NCI-H526 (cell line): ENCODE data around the gene RRP1B.
"Not testable (repeated sequence)": the region's sequence is repeated elsewhere in the genome, so short reads cannot be mapped to it uniquely, and the experiment has no call there.

ENCODE experiments used
- DNase-seq, 2 experiments: peaks; one replicate each; lab custom pipeline; 2025; lab: John Stamatoyannopoulos, UW

The RRP1B gene

GRCh38 chr21:43667191-43667904 lies 8.0 kb downstream of the RRP1B start:
- no peak for DNase-seq

DNA sequence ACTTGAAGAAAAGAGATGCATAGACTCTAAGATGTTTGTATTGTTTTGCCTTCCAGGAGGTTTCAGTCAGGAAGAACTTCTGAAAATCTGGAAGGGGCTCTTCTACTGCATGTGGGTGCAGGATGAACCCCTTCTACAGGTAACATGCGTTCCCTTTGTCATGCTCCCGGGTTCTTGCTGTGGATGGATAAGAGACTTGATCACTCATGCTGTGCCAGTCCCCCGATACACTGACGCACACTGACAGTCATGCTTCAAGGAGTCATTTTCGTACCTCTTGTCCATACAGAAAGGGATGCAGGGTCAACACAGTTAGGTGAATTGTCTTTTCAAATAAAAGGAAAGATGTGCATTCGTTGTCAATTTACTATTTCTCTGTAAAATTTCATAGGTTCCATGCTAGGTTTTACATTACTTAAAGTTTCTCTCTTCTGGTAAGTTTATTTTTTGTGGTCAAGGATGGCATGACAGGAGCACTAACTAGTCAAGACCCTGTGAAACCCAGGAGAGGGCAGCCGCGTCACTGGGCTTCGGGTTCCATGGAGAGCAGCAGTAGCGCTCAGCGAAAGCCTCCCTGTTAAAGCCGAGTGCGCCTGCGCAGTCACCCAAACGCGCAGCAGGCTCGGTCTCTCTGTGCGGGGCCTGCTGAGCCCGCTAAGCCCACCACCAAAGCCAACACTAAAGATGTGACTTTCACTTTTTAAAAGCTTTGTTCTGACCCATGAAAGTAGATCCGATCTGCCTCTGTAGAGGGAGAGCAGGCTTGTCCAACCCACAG lies 10.7 kb downstream of the RRP1B start:
- DNase-seq: no peak

DNA sequence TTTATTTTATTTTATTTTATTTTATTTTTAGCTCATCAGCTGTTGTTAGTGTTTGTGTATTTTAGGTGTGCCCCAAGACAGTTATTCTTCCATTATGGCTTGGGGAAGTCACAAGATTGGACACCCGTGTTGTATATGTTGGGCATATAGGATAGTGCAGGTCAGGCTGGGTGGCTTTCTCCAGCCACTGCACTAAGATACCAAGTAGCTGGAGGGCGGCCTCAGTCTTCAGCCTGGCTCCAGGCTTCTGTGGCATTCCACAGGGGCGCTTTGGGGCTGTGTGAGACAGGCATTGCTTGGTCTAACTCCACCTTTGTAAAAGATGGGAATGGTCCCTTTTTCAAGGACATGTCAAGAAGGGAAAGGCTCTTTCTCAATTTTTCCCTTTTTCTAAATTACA lies 16.5 kb downstream of the RRP1B start:
- DNase-seq: no peak

DNA sequence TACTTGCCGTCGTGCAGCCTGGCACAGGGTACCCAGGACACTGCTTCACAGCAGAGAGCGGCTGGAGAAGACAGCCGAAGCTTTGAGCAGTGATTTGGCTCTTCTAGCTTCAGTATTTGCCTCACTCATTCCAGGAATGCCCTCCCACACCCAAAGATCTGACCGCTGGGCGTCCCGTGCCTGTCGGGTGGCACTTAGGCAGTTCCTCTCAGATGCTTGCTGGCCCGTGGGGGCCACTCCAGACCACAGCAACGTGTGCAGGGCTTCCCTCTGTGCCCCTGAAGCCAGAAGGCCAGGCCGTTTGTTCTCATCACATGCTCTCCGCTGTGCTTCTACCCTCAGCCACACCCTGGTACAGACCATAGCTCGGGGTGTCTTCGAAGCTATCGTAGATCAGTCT lies 17.0 kb downstream of the RRP1B start:
- no peak for DNase-seq

DNA sequence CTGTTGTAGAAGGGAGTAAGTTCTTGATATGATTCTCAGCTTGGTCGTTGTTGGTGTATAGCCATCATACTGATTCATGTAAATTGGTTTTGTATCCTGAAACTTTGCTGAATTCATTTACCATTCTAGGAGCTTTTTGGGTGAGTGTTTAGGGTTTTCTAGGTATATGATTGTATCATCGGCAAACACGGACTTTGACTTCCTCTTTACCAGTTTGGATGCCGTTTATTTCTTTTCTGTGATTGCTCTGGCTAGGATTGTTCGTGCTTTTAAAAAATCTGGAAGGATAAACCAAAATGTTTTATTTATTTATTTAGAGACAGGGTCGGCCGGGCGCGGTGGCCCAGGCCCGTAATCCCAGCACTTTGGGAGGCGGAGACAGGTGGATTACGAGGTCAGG lies 20.6 kb downstream of the RRP1B start:
- DNase-seq: no peak

GRCh38 chr21:43680421-43680820 lies 21.1 kb downstream of the RRP1B start:
- not testable (repeated sequence) for DNase-seq

DNA sequence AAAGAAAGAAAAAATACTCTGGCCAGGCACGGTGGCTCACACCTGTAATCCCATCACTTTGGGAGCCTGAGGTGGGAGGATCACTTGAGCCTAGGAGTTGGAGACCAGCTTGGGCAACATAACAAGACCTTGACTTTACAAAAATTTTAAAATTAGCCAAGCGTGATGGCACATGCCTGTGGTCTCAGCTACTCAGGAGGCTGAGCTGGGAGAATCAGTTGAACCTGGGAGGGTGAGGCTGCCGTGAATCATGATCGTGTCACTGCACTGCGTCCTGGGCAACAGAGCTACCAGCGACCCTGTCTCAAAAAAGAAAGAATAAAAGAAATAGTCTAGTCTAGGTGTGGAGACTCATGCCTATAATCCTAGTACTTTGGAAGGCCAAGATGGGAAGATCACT lies 22.3 kb downstream of the RRP1B start:
- no peak for DNase-seq

GRCh38 chr21:43684424-43684823 lies 25.1 kb downstream of the RRP1B start:
- no peak for DNase-seq

DNA sequence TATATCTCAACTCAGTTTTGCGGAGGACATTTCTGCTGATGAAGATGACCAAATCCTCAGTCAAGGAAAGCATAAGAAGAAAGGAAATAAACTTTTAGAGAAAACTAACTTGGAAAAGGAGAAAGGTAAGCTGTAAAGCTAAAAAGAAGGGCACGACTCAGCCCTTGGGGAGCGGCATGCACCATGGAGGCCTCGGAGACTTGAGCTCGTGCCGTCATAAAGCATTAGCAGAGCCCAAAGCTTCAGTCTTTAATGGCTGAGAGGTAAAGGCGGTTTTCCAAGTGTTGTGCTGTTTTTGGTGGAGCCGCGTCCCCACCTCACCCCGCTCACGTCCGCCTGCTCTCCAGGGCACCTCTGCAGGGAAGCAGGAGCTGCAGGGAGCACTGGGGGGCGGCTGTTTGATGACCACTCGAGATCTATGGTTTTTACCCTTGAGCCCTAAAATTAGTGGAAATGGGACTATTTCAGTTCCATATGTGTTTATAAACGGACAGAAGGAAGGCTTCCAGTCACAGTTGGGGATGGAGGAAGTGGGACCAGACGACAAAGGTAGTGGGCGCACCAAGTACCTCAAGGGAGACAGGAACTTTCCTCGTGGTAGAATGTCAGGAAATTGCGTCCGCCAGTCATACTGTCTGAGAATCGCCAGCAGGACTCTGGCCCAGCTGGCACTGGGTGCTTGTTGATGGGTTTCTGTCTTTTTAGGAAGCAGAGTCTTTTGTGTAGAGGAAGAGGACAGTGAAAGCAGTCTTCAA lies 27.6 kb downstream of the RRP1B start:
- DNase-seq: no peak

DNA sequence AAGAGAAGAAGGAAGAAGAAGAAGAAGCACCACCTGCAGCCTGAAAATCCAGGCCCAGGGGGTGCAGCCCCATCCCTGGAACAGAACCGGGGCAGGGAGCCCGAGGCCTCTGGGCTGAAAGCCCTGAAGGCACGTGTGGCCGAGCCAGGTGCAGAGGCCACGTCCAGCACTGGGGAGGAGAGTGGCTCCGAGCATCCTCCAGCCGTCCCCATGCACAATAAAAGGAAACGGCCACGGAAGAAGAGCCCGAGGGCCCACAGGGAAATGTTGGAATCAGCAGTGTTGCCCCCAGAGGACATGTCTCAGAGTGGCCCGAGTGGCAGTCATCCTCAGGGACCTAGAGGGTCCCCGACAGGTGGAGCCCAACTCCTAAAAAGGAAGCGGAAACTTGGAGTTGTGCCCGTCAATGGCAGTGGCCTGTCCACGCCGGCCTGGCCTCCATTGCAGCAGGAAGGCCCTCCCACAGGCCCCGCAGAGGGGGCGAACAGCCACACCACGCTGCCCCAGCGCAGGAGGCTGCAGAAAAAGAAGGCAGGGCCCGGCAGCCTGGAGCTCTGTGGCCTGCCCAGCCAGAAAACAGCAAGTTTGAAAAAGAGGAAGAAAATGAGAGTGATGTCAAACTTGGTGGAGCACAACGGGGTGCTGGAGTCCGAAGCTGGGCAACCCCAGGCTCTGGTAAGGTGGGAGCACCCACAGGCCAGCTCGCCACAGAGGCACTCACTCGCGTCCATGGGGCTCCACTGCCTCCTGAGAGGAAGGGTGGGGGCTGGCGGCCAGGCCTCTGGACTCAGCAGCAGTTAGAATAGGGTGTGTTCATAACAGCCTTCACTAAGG lies 28.4 kb downstream of the RRP1B start:
- DNase-seq: no peak

DNA sequence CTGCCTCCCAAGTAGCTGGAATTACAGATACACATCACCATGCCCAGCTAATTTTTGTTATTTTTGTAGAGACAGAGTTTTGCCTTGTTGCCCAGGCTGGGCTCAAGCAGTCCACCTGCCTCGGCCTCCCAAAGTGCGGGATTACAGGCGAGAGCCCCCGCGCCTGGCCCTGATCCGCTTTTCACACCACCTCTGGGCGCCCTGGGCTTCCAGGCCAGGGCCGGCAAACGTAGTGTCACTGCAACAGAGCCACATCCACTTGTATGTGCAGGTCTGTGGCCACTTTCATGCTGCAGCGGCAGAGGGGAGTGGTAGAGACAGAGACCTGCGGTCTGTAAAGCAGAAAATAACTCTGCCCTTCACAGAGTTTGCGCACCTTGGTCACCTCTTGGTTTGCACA lies 29.5 kb downstream of the RRP1B start:
- no peak for DNase-seq

DNA sequence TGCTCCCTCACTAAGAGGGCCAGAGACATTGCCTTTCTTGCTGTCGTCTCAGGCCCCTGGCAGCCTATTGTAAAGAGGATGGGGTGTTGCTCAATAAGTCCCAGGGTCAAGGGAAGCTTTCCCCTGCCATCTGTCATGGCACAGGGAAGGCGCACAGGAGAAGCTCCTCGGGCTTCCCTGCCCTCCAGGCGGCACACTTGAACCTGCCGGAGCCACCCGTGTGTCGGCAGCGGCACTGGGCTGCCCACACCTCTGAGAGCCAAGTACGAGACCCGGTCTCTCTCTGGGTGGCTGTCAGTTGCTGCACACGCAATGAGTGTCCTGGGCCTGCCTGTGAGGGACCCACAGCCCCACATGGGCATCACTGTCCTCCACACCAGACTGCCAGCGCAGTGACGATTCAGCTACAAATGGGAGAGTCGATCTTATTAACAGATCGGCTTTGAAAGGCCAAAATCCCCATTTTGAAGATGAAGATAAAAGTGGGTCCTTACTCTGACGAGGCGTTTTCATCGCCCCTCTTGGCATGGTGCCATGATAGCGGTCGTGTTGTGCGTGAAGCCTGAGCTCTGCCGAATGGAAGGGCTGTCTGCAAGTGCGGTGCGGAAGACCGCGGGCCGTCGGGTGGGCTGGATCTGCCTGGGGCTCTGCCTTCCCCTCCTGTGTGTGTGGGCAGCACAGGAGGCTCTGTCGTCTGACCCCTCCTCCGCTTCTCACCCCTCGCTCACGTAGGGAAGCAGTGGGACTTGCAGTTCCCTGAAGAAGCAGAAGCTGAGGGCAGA lies 30.4 kb downstream of the RRP1B start:
- DNase-seq: no peak

- DNase-seq: no peak
These were observed 31.0 kb downstream of the RRP1B start for GRCh38 chr21:43690346-43690745.

GRCh38 chr21:43691086-43691795 lies 31.9 kb downstream of the RRP1B start:
- no peak for DNase-seq

DNA sequence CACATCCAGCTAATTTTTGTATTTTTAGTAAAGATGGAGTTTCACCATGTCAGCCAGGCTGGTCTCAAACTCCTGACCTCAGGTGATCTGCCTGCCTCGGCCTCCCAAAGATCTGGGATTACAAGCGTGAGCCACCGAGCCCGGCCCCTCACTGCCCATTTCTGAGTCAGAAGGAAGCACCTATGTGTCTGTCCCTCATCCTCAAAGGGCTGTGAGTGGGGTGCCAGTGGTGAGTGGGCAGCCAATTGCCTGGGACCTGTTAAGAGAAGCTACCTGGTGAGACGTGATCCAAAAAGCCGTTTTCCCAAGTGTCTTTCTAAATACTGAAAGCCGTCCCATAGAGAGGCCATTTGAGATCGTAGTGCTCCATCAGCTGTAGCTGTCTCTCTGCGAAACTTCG lies 32.4 kb downstream of the RRP1B start:
- no peak for DNase-seq

- no peak for DNase-seq
These were observed 33.6 kb downstream of the RRP1B start for GRCh38 chr21:43692949-43693348.

GRCh38 chr21:43693981-43694380 lies 34.6 kb downstream of the RRP1B start:
- DNase-seq: no peak

GRCh38 chr21:43694437-43695079 lies 35.2 kb downstream of the RRP1B start:
- DNase-seq: no peak

GRCh38 chr21:43696214-43696613 lies 36.9 kb downstream of the RRP1B start:
- DNase-seq: no peak
